Ectodermal cell (in vitro differentiated cells): ENCODE results near the gene LCOR.
A peak's percentile ranks its signal among the peaks of the same experiment; 100 is the strongest.

Experiments used
- H3K27ac ChIP-seq: 2 replicates; pipeline ENCODE4 v1.7.0; 2013; ENCODE audit warnings: mild to moderate bottlenecking, low read depth, low read length; ENCODE audit not compliant: insufficient read depth, poor library complexity, severe bottlenecking
- H3K27me3 ChIP-seq: 2 replicates; pipeline ENCODE4 v1.7.0; 2013; ENCODE audit warnings: mild to moderate bottlenecking, low read length; ENCODE audit not compliant: insufficient read depth, control insufficient read depth, poor library complexity, severe bottlenecking
- H3K36me3 ChIP-seq: one replicate; pipeline ENCODE4 v1.7.0; 2013; ENCODE audit warnings: low read length; ENCODE audit not compliant: control insufficient read depth, insufficient read depth
- H3K4me1 ChIP-seq: one replicate; pipeline ENCODE4 v1.7.0; 2013; ENCODE audit warnings: low read length; ENCODE audit not compliant: control insufficient read depth, insufficient read depth
- H3K4me3 ChIP-seq: 2 replicates; pipeline ENCODE4 v1.7.0; 2013; ENCODE audit warnings: low read depth, low read length, control low read depth; ENCODE audit not compliant: insufficient read depth
- H3K9me3 ChIP-seq: 2 replicates; pipeline ENCODE4 v1.7.0; 2013; ENCODE audit warnings: mild to moderate bottlenecking, low read length, moderate library complexity; ENCODE audit not compliant: control insufficient read depth
- WGBS, 2 experiments: methylation state at CpG; one replicate each; pipeline ENCODE4 v1.1.7; 2013; ENCODE audit warnings: missing lambda C conversion rate in 2 of 2; 5-methylcytosine and 5-hydroxymethylcytosine counted together

The LCOR gene

GRCh38 chr10:96856317-96856716, 24.2 kb downstream of the LCOR start:
- Histone ChIP-seq H3K27ac (no peak overlapping the region), H3K27me3 (no peaks in the 10 kb centered on the region), H3K36me3 (no peaks in the 10 kb centered on the region), H3K9me3 (no peaks in the 10 kb centered on the region), H3K4me1 (peaks cover 6% of the 10 kb centered on the region), H3K4me3 (no peak overlapping the region)
- WGBS, 2 experiments = 66 to 67% methylated on average over 3 of the region's 3 CpGs

GRCh38 chr10:96857301-96858012, 25.4 kb downstream of the LCOR start:
- no peaks in the 10 kb centered on the region for H3K36me3 ChIP-seq
- H3K9me3 ChIP-seq = no peaks in the 10 kb centered on the region
- no peaks in the 10 kb centered on the region for H3K27me3 ChIP-seq
- no peak overlapping the region for H3K4me3 ChIP-seq
- peak overlapping the region; percentile 54 for H3K27ac ChIP-seq
- peaks cover 6% of the 10 kb centered on the region for H3K4me1 ChIP-seq
- 91 to 96% methylated on average over 4 of the region's 4 CpGs for WGBS, 2 experiments

GRCh38 chr10:96858038-96858705, 26.1 kb downstream of the LCOR start:
- WGBS, 2 experiments = 87 to 93% methylated on average over 2 of the region's 2 CpGs
- H3K36me3 ChIP-seq = no peaks in the 10 kb centered on the region
- H3K27ac ChIP-seq = no peak overlapping the region
- H3K9me3 ChIP-seq = no peaks in the 10 kb centered on the region
- H3K4me1 ChIP-seq = peaks cover 6% of the 10 kb centered on the region
- H3K27me3 ChIP-seq = no peaks in the 10 kb centered on the region
- no peak overlapping the region for H3K4me3 ChIP-seq

GRCh38 chr10:96858706-96859050, 26.6 kb downstream of the LCOR start:
- Histone ChIP-seq H3K4me3 (no peak overlapping the region), H3K4me1 (peaks cover 6% of the 10 kb centered on the region), H3K27me3 (no peaks in the 10 kb centered on the region), H3K27ac (no peak overlapping the region), H3K9me3 (no peaks in the 10 kb centered on the region), H3K36me3 (no peaks in the 10 kb centered on the region)
- 96 to 100% methylated on average over 2 of the region's 2 CpGs for WGBS, 2 experiments

- 96% methylated on average over 5 of the region's 5 CpGs for WGBS, 2 experiments
- H3K27me3 ChIP-seq = no peaks in the 10 kb centered on the region
- H3K27ac ChIP-seq = no peak overlapping the region
- H3K4me3 ChIP-seq = no peak overlapping the region
- peaks cover 6% of the 10 kb centered on the region for H3K4me1 ChIP-seq
- no peaks in the 10 kb centered on the region for H3K9me3 ChIP-seq
- no peaks in the 10 kb centered on the region for H3K36me3 ChIP-seq
Measured at GRCh38 chr10:96860631-96861277, 28.7 kb downstream of the LCOR start.

GRCh38 chr10:96863922-96864543, 31.9 kb downstream of the LCOR start:
- Histone ChIP-seq H3K9me3 (no peaks in the 10 kb centered on the region), H3K4me1 (no peaks in the 10 kb centered on the region), H3K4me3 (no peak overlapping the region), H3K27ac (no peak overlapping the region), H3K27me3 (no peaks in the 10 kb centered on the region), H3K36me3 (no peaks in the 10 kb centered on the region)
- 89 to 100% methylated on average over 1 of the region's 3 CpGs for WGBS, 2 experiments

- no peak overlapping the region for H3K4me3 ChIP-seq
- H3K9me3 ChIP-seq = no peaks in the 10 kb centered on the region
- no peaks in the 10 kb centered on the region for H3K27me3 ChIP-seq
- no peak overlapping the region for H3K27ac ChIP-seq
- no peaks in the 10 kb centered on the region for H3K4me1 ChIP-seq
- H3K36me3 ChIP-seq = no peaks in the 10 kb centered on the region
Measured at GRCh38 chr10:96873086-96873485, 41.0 kb downstream of the LCOR start.

GRCh38 chr10:96873756-96874467, 41.8 kb downstream of the LCOR start:
- H3K27me3 ChIP-seq = no peaks in the 10 kb centered on the region
- no peak overlapping the region for H3K27ac ChIP-seq
- no peaks in the 10 kb centered on the region for H3K4me1 ChIP-seq
- H3K4me3 ChIP-seq = no peak overlapping the region
- no peaks in the 10 kb centered on the region for H3K36me3 ChIP-seq
- 98% methylated on average over 5 to 7 of the region's 7 CpGs for WGBS, 2 experiments
- no peaks in the 10 kb centered on the region for H3K9me3 ChIP-seq

GRCh38 chr10:96878057-96878456, 46.0 kb downstream of the LCOR start:
- no peak overlapping the region for H3K27ac ChIP-seq
- no peak overlapping the region for H3K4me3 ChIP-seq
- H3K4me1 ChIP-seq = no peaks in the 10 kb centered on the region
- H3K36me3 ChIP-seq = no peaks in the 10 kb centered on the region
- no peaks in the 10 kb centered on the region for H3K27me3 ChIP-seq
- WGBS, 2 experiments = 92 to 97% methylated on average over 3 of the region's 3 CpGs
- H3K9me3 ChIP-seq = no peaks in the 10 kb centered on the region

GRCh38 chr10:96880575-96880974, 48.5 kb downstream of the LCOR start:
- H3K27me3 ChIP-seq = no peaks in the 10 kb centered on the region
- H3K4me3 ChIP-seq = no peak overlapping the region
- WGBS, 2 experiments = no CpG with 5 or more reads among the region's 2 CpGs
- no peaks in the 10 kb centered on the region for H3K36me3 ChIP-seq
- no peak overlapping the region for H3K27ac ChIP-seq
- no peaks in the 10 kb centered on the region for H3K4me1 ChIP-seq
- H3K9me3 ChIP-seq = no peaks in the 10 kb centered on the region
